GM12878 (cell line): Measurements from ENCODE around the gene MSI2. TPM values are rescaled to one million over a fixed set of nuclear protein-coding genes. Genes with fewer than 3 reads are reported as not detected.

ENCODE experiments used
- CBFB ChIP-seq: IDR thresholded peaks from 2 replicates; pipeline ENCODE4 v1.6.1; 2016; ENCODE audit warnings: antibody characterized with exemption, low read depth
- IRF5 ChIP-seq: fragments of 450-650 bp; IDR thresholded peaks from 2 replicates; pipeline ENCODE4 v1.6.1; 2017; ENCODE audit warnings: borderline replicate concordance
- NKRF ChIP-seq: fragments of 450-650 bp; conservative IDR thresholded peaks from 2 replicates; pipeline ENCODE4 v1.6.1; 2017; ENCODE audit warnings: mild to moderate bottlenecking, moderate library complexity
- NRF1 ChIP-seq: conservative IDR thresholded peaks from 2 replicates; pipeline ENCODE4 v1.6.1; 2011; ENCODE audit warnings: mild to moderate bottlenecking, low read depth, low read length, improper control_type of control experiment
- PAX5 ChIP-seq: IDR thresholded peaks from 2 replicates; pipeline ENCODE4 v1.6.1; 2011; ENCODE audit warnings: low read depth, low read length, borderline replicate concordance
- PAX8 ChIP-seq: fragments of 450-650 bp; IDR thresholded peaks from 2 replicates; pipeline ENCODE4 v1.6.1; 2017; ENCODE audit warnings: mild to moderate bottlenecking, moderate library complexity
- POLR2AphosphoS5 ChIP-seq: IDR thresholded peaks from 2 replicates; pipeline ENCODE4 v1.6.1; 2011; ENCODE audit warnings: mild to moderate bottlenecking, low read length, inconsistent platforms
- STAT3 ChIP-seq: IDR thresholded peaks from 2 replicates; pipeline ENCODE4 v1.6.1; 2011; ENCODE audit warnings: low read depth, low read length, improper control_type of control experiment
- SUZ12 ChIP-seq: fragments of 200-600 bp; sonication (generic); IDR thresholded peaks from one replicate; pipeline ENCODE4 v1.6.1; 2018; ENCODE audit warnings: antibody characterized with exemption, mild to moderate bottlenecking; ENCODE audit not compliant: unreplicated experiment
- ZNF687 ChIP-seq: fragments of 450-650 bp; IDR thresholded peaks from 2 replicates; pipeline ENCODE4 v1.6.1; 2017; ENCODE audit warnings: mild to moderate bottlenecking, moderate library complexity
- polyA plus RNA-seq, 11 experiments: library from polyadenylated mRNA; depleted of rRNA in 4 of 11; unstranded in 6 of 11; stranded (reverse) in 5 of 11; fragments of >200 nt; fragmentation: Nextera tagmentation in 4 of 11; fragmentation: Illumina TruSeq in 1 of 11; extraction: Ambion mirVana in 4 of 11; extraction: Trizol in 1 of 11; gene quantifications; 1 replicate in 1 of 11; 2 replicates in 10 of 11; pipeline versions ENCODE4 v1.2.1 to v1.2.3, GENCODE V29; 2011 to 2016; ENCODE audit warnings: inconsistent platforms in 2 of 11, missing spikeins in 2 of 11, low read depth in 1 of 11
- total RNA-seq, 4 experiments: library from RNA; depleted of rRNA in 3 of 4; stranded (reverse); fragments of >200 nt in 3 of 4; fragmentation: Illumina TruSeq in 1 of 4; extraction: Trizol in 1 of 4; gene quantifications; 2 replicates each; pipeline versions ENCODE4 v1.2.1 to v1.2.3, GENCODE V29; 2013 to 2021
- TF ChIP-seq, protein P1 (sequence below): IDR thresholded peaks from 2 replicates; pipeline ENCODE4 v1.6.1; 2012; ENCODE audit warnings: low read depth, low read length, improper control_type of control experiment
- TF ChIP-seq, protein P2 (sequence below): IDR thresholded peaks from 2 replicates; pipeline ENCODE4 v1.6.1; 2012; ENCODE audit warnings: improper control_type of control experiment, low read depth, low read length; ENCODE audit not compliant: insufficient replicate concordance

MSI2 gene
- total and polyA plus RNA-seq, 10 of the 15 experiments (the other 5 are each of a cell fraction or from before 2014, with no cell fraction given) = 6.1 to 76.1 (median 42.0) TPM

GRCh38 chr17:57651996-57652395 lies 395.7 kb downstream of the MSI2 start (continued):
- TF ChIP-seq ZNF687 (no peak), CBFB (no peak), IRF5 (no peak), NKRF (no peak), PAX8 (no peak), PAX5 (no peak), SUZ12 (no peak), NRF1 (no peak), POLR2AphosphoS5 (no peak), STAT3 (no peak)
- TF ChIP-seq, protein P1, sequence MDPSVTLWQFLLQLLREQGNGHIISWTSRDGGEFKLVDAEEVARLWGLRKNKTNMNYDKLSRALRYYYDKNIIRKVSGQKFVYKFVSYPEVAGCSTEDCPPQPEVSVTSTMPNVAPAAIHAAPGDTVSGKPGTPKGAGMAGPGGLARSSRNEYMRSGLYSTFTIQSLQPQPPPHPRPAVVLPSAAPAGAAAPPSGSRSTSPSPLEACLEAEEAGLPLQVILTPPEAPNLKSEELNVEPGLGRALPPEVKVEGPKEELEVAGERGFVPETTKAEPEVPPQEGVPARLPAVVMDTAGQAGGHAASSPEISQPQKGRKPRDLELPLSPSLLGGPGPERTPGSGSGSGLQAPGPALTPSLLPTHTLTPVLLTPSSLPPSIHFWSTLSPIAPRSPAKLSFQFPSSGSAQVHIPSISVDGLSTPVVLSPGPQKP = no peak
- TF ChIP-seq, protein P2, sequence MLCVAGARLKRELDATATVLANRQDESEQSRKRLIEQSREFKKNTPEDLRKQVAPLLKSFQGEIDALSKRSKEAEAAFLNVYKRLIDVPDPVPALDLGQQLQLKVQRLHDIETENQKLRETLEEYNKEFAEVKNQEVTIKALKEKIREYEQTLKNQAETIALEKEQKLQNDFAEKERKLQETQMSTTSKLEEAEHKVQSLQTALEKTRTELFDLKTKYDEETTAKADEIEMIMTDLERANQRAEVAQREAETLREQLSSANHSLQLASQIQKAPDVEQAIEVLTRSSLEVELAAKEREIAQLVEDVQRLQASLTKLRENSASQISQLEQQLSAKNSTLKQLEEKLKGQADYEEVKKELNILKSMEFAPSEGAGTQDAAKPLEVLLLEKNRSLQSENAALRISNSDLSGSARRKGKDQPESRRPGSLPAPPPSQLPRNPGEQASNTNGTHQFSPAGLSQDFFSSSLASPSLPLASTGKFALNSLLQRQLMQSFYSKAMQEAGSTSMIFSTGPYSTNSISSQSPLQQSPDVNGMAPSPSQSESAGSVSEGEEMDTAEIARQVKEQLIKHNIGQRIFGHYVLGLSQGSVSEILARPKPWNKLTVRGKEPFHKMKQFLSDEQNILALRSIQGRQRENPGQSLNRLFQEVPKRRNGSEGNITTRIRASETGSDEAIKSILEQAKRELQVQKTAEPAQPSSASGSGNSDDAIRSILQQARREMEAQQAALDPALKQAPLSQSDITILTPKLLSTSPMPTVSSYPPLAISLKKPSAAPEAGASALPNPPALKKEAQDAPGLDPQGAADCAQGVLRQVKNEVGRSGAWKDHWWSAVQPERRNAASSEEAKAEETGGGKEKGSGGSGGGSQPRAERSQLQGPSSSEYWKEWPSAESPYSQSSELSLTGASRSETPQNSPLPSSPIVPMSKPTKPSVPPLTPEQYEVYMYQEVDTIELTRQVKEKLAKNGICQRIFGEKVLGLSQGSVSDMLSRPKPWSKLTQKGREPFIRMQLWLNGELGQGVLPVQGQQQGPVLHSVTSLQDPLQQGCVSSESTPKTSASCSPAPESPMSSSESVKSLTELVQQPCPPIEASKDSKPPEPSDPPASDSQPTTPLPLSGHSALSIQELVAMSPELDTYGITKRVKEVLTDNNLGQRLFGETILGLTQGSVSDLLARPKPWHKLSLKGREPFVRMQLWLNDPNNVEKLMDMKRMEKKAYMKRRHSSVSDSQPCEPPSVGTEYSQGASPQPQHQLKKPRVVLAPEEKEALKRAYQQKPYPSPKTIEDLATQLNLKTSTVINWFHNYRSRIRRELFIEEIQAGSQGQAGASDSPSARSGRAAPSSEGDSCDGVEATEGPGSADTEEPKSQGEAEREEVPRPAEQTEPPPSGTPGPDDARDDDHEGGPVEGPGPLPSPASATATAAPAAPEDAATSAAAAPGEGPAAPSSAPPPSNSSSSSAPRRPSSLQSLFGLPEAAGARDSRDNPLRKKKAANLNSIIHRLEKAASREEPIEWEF = no peak
- TF ChIP-seq, all 136 proteins: peak for 0
